DMS 273 (cell line): ENCODE measurements around the gene PBX1.
"Not testable (repeated sequence)": the region's sequence is repeated elsewhere in the genome, so short reads cannot be mapped to it uniquely, and the experiment has no call there.

Source experiments
- DNase-seq: peaks from one replicate; lab custom pipeline; 2025; ENCODE audit not compliant: unreplicated experiment; lab: John Stamatoyannopoulos, UW

PBX1 gene

DNA sequence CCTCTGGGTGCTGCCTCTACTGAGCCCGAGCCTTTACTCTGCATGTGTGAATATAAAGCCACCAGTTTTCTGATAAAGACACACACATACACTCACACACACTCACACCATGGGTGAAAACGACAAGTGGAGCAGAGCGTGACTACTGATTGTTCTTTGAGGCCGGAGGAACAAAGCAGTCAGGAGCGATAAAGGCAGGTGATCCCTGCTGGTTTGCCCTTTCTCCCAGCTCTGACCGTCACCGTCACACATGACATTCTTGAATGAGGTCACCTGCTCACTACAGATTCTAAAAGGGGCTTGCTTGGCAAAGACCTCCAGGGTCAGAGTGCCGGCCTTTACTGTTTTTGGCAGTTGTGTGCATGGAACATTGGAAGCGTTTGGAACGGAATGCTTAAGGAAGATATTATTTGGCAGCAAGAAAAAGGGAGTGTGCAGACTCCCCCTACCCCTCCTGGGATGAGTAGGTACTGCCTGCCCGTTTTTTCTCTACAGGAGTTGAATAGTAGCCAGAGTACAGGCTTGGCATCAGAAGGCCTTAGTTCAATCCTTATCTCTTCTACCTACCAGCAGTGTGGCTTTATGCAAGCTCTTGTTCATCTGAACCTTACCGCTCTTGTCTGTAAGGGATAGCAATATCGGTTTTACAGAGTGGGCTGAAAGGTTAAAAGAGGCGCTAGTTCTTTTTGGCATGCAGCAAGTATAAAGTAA lies 79.7 kb downstream of the PBX1 start:
- no peak for DNase-seq

GRCh38 chr1:164640686-164641352 lies 81.8 kb downstream of the PBX1 start:
- peak; percentile 11 for DNase-seq

DNA sequence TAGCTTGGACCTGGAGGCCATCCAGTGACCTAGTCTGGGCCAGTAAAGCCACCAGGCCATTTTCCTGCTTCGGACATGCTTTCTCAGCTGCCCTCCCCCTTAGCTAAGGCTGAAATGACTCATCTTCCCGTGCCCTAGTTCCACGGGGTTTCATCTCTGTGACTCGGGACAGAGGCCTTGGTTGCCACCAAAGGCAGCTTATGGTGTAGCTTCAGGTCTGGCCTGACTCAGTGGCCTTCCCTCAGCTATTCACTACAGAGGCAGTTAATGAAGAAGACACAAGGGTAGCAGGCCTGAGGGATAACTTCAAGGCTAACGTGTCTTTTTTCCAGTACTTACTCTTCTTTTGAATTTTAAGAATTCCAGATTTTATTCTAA lies 82.4 kb downstream of the PBX1 start:
- DNase-seq: no peak

DNA sequence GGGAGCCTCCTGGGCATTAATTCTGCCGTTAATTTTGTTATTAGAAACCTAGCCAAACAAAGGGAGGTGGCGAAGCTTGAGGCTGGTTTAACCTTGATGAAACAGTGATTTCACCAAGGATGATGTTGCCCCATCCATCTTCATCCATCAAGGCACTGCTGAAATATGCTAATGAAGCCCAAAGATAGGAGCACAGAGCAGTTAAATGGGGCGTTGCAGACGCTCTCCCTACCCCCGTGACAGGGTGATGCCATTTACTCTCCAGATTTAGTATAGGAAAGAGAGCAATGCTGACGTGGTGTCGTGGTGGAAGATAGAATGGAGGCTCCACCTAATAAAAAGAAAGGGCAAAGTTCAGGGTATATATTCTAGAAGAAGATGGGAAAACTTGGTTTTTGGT lies 84.0 kb downstream of the PBX1 start:
- DNase-seq: no peak

DNA sequence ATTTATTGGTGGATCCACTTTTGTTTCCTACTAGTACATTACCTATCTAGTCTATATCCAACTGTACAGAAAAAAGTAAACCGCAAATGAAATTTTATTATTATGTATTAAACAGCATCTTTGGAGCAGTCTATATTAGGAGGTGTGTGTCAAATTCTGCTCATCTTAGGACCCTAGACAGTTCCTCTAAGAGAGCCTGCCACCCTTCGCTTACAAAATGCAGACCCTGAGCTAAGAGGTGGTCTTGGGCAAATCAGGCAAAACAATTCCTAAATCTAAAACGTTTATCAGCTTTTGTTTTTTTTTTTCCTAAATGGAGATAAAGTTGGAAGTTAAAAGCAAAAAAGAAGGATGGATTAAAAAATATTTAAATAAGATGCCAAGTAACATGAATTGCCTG lies 85.3 kb downstream of the PBX1 start:
- DNase-seq: peak; percentile 34

GRCh38 chr1:164644774-164645644 lies 86.0 kb downstream of the PBX1 start:
- peak; percentile 86 for DNase-seq

- no peak for DNase-seq
These were observed 86.9 kb downstream of the PBX1 start for GRCh38 chr1:164645921-164646320.

DNA sequence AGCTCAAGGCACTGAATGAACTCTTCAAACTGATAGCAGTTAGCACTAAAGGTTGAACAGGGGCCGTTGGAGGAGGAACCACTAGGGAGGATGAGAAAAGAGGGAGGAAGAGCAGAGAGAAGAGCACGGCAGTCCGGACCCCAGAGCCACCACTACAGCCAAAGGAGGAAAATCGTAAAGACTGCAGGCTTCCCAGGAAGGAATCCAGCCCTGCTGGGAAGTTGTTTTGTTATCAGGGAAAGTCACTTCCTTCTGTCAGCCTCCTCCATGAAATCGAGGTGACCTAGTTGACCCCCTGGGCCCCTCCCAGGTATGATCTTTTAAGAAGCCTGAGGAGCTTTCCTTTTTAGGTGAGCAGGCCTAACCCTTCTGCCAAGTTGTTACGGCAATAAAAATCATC lies 88.2 kb downstream of the PBX1 start:
- no peak for DNase-seq

DNA sequence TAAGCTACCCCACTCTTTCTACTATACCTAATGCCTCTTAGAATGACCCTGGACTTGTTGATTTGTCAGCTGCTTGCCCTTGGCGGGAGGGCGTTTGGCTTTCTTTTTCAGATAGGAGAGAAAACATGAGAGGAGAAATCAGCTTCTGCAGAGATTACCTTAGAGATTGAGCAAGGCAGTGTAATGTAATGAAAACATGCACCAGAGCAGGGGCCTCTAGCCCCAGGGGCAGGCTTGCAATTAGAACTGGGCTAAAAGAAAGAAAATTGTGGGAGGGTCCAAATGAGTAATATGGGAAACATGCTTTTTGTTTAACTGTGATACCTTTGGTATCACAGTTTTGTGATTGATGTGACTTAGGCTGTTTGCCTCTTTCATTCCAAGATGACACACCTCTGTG lies 89.7 kb downstream of the PBX1 start:
- DNase-seq: no peak

GRCh38 chr1:164649146-164649545 lies 90.2 kb downstream of the PBX1 start:
- no peak for DNase-seq

DNA sequence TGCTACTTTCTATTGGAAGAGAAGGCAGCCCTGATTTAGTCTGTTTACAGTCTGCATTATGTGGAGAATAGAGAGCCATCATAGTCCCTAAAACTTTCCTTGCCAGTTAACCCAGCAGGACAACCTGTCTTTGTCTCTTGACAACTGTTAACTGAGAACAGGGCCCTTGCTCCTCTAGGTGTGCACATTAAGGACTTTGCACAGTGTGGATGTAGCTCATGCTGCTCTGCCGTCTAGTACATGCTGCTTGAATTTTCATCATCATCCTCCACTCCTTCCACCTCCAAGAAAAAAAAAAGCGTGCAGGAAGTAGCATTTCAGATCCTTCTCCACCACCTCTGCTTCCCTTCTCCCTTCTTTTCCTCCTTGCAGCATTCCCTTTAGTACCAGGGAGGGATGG lies 91.5 kb downstream of the PBX1 start:
- no peak for DNase-seq

- no peak for DNase-seq
These were observed 92.5 kb downstream of the PBX1 start for GRCh38 chr1:164651351-164651951.

DNA sequence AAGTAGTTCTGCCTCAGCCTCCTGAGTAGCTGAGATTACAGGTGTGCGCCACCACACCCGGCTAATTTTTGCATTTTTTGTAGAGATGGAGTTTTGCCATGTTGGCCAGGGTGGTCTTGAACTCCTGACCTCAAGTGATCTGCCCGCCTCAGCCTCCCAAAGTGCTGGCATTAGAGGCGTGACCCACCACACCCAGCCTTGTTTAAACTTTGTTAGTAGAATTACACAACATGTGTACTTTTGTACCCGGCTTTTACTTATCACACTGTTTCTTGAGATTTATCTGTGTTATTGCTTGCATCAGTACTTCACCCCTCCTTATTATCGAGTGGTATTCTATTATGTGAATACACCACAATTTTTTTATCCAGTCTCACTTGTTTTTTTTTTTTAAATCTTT lies 94.0 kb downstream of the PBX1 start:
- DNase-seq: not testable (repeated sequence)

DNA sequence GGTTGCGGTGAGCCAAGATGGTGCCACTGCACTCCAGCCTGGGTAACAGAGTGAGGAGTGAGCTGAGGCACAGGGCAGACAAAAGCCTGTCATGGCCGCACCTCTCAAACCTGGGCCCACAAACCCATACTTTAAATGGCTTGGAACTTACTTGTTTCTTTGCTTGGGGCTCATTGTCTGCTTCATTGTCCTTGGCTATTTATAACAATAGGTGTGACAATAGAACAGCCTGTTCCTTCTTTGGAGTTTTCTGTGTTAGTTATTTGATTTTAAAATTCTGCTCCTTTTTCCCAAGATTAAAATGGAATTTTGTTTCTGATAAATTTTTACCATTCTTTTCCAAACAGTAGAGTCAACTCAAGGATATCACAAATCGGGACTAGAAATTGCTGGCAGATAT lies 94.7 kb downstream of the PBX1 start:
- no peak for DNase-seq

GRCh38 chr1:164654200-164654599 lies 95.2 kb downstream of the PBX1 start:
- DNase-seq: peak; percentile 12

DNA sequence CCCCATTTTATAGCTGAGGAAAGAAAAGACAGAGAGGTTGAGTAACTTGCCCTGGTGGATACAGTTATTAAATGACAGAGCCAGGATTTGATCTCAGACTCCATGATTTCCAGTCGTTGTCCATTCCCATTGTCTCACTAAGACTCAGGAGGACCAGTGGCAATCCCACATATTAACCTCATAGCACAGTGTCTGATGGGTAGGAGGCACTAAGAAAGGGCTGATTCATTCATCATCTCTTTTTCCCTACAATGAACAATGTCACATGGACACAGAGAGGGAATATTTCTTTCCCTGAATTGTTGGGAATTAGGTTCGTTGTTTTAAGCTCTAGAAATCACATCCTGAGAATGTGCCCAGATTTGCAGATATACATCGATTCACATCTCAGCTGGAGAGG lies 99.9 kb downstream of the PBX1 start:
- no peak for DNase-seq

DNA sequence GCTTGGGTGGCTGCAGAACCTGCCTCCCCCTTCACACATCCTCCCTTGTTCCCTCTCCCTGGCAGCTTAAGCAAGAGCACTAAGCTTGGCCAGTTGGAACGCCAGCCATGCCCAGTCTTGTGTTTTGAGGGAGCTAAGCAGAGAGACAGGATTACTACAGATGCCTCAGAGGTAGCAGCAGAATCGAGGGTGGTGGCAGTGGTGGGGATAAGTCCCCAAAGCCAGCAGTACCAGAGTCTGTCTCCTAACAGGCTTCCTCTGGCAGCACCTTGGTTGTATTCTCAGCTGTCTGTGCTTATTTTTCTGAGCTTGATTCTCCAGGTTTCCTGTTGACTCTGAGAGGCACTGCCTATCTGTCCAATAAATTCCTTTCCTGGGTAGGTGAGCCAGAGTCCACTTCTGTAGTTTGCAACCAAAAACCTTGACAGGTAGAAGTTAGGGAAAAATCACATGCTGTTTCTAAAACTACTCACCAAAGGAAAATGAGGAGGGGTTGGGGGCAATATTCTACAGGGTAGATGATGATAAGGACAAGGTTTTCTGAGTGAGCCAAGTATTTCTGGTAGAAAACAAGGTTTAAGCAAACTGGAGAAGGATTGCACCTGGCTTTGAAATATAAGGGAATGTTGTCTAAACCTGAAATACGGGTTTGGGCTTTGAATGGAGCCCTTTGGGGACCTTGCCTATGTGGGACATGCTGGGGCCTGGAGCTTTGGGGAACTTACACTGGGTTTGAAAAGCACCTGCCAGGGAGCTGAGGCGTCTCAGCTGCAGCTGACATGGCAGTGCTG lies 100.8 kb downstream of the PBX1 start:
- DNase-seq: no peak

- no peak for DNase-seq
These were observed 101.4 kb downstream of the PBX1 start for GRCh38 chr1:164660412-164660772.

GRCh38 chr1:164660775-164661174 lies 101.8 kb downstream of the PBX1 start:
- DNase-seq: no peak

- no peak for DNase-seq
These were observed 103.5 kb downstream of the PBX1 start for GRCh38 chr1:164662462-164662861.

GRCh38 chr1:164662955-164663354 lies 104.0 kb downstream of the PBX1 start:
- DNase-seq: no peak
